Amniotic epithelial cell (primary cell): ENCODE data around the gene YBX1.
"Not testable (repeated sequence)": the region's sequence is repeated elsewhere in the genome, so short reads cannot be mapped to it uniquely, and the experiment has no call there.

Experiments
- DNase-seq: peaks from one replicate; pipeline ENCODE4 v3.0.0-alpha.2; 2010; ENCODE audit warnings: low read depth

Gene YBX1

GRCh38 chr1:42681741-42682483 is at the start of gene YBX1:
Gene YBX1, plus strand, starts transcription at chr1:42682418. Its CDS starts 148 bp downstream, at chr1:42682566.
- peak; percentile 99 for DNase-seq

- DNase-seq, result peak; percentile 42
Observed at GRCh38 chr1:42639116-42639515, 43.1 kb upstream of the YBX1 start.

GRCh38 chr1:42646056-42646455 is 36.2 kb upstream of the YBX1 start:
- no peak for DNase-seq

- no peak for DNase-seq
Observed at GRCh38 chr1:42657201-42657600, 25.0 kb upstream of the YBX1 start.

GRCh38 chr1:42657981-42658876 is 24.0 kb upstream of the YBX1 start, which contains the start of gene PPIH:
Gene PPIH, plus strand, starts transcription at chr1:42658423. Its CDS starts 24 bp downstream, at chr1:42658447.
- DNase-seq, result peak; percentile 88

GRCh38 chr1:42658877-42659337 is 23.3 kb upstream of the YBX1 start:
- DNase-seq, result peak; percentile 21

- DNase-seq, result no peak
Observed at GRCh38 chr1:42660907-42661500, 21.2 kb upstream of the YBX1 start.

GRCh38 chr1:42669936-42670335 is 12.3 kb upstream of the YBX1 start:
- DNase-seq, result no peak

GRCh38 chr1:42670425-42670824 is 11.8 kb upstream of the YBX1 start:
- DNase-seq, result no peak

GRCh38 chr1:42674214-42674613 is 8.0 kb upstream of the YBX1 start:
- no peak for DNase-seq

GRCh38 chr1:42674682-42675081 is 7.5 kb upstream of the YBX1 start:
- DNase-seq, result no peak

- DNase-seq, result no peak
Observed at GRCh38 chr1:42675467-42675866, 6.8 kb upstream of the YBX1 start.

GRCh38 chr1:42676534-42677087 is 5.6 kb upstream of the YBX1 start:
- DNase-seq, result no peak

GRCh38 chr1:42679364-42679983 is 2.7 kb upstream of the YBX1 start:
- peak; percentile 71 for DNase-seq

GRCh38 chr1:42680055-42680454 is 2.2 kb upstream of the YBX1 start:
- no peak for DNase-seq

- DNase-seq, result peak; percentile 35
Observed at GRCh38 chr1:42680921-42681683, 1.1 kb upstream of the YBX1 start.

GRCh38 chr1:42682484-42682738 is 193 bp downstream of the YBX1 start:
- not testable (repeated sequence) for DNase-seq

- DNase-seq, result peak; percentile 70
Observed at GRCh38 chr1:42682739-42683531, 717 bp downstream of the YBX1 start.

GRCh38 chr1:42684139-42684538 is 1.9 kb downstream of the YBX1 start:
- peak; percentile 3 for DNase-seq

- DNase-seq, result no peak
Observed at GRCh38 chr1:42686418-42686817, 4.2 kb downstream of the YBX1 start.
